GM12891 (cell line): ENCODE data around the gene SLC18B1.

Experiments
- DNase-seq: peaks from one replicate; pipeline ENCODE4 v3.0.0; 2011; ENCODE audit warnings: low spot score; ENCODE audit not compliant: insufficient read length
- FAIRE-seq: peaks from 2 replicates; lab custom pipeline; 2011; peaks lifted over from hg19 to GRCh38; lab: Jason Lieb, UNC
- PAX5 ChIP-seq: IDR thresholded peaks from 2 replicates; pipeline ENCODE4 v1.6.1; 2011; ENCODE audit warnings: low read length, moderate library complexity, mild to moderate bottlenecking; ENCODE audit not compliant: insufficient read depth, severe bottlenecking
- POLR2A ChIP-seq: IDR thresholded peaks from 2 replicates; pipeline ENCODE4 v1.6.1; 2011; ENCODE audit warnings: low read depth, low read length, control low read depth
- POLR2AphosphoS5 ChIP-seq: IDR thresholded peaks from 2 replicates; pipeline ENCODE4 v1.6.1; 2011; ENCODE audit warnings: low read depth, low read length, control low read depth
- POU2F2 ChIP-seq: IDR thresholded peaks from 2 replicates; pipeline ENCODE4 v1.6.1; 2011; ENCODE audit warnings: low read depth, mild to moderate bottlenecking, control low read depth, low read length, moderate library complexity
- SPI1 ChIP-seq: IDR thresholded peaks from 2 replicates; pipeline ENCODE4 v1.6.1; 2011; ENCODE audit warnings: low read depth, low read length, control low read depth
- TAF1 ChIP-seq: IDR thresholded peaks from 2 replicates; pipeline ENCODE4 v1.6.1; 2011; ENCODE audit warnings: low read depth, low read length, control low read depth

SLC18B1 gene

DNA sequence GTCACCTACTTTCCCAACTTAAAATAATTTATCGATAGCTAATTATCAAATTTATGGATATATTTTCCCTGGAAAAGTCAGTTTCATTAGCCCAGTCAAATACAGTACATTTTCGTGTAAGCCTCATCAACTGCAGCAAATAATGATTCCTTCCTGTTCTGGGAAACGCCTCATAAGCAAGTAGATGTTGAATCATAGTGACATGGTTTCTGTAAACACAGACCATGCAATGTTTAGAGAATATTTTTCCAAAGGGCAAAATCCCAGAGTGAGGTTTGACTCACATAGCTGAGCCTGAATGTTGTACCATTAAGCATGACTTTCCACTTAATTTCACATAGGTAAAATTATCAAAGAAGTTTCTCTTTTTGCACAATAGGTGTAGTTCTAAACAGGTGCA lies 67.9 kb downstream of the SLC18B1 start:
- FAIRE-seq: no peak
- DNase-seq: no peak
- TF ChIP-seq TAF1 (no peak), PAX5 (no peak), POU2F2 (no peak), POLR2A (no peak), SPI1 (no peak), POLR2AphosphoS5 (no peak)

DNA sequence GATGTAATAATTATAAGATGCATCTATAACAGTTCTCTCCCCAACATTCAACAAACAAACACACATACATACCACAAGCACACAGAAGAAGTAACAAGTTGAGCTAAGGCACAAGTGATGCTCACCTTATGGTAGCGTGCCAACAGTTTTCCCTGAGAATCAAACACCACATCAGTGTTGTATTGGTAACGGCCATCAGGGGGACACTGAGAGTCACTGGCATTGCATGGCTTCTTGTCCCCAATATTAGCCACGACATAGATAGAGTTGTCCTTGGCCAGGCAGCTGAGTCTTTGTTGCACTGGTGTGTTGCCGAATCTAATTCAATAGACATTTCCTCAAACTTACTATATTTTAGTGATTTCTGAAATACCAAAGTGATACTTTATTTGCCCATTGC lies 69.8 kb downstream of the SLC18B1 start:
- DNase-seq (no peak), FAIRE-seq (peak; percentile 20)
- TF ChIP-seq PAX5 (no peak), SPI1 (no peak), TAF1 (no peak), POLR2A (no peak), POLR2AphosphoS5 (no peak), POU2F2 (no peak)

DNA sequence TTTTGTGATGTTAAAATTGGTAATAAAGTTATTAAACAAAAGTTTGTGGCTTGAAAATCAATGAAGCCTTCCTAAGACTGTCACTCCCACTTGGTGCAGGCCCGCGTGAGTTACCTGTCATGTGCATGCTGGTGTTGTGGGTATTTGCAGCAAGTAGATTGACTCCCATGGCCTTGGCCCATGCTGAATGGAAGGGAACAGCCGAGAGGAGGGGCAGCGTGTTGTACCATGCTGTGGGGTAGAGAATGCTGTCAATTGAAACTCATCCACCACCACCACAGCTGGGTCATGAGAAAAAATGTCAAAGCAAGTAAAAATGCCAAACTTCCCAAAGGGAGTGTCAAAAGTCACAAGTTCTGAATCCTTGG lies 71.8 kb downstream of the SLC18B1 start:
- DNase-seq (no peak), FAIRE-seq (peak; percentile 41)
- TF ChIP-seq SPI1 (no peak), POU2F2 (no peak), TAF1 (no peak), PAX5 (no peak), POLR2AphosphoS5 (no peak), POLR2A (no peak)

DNA sequence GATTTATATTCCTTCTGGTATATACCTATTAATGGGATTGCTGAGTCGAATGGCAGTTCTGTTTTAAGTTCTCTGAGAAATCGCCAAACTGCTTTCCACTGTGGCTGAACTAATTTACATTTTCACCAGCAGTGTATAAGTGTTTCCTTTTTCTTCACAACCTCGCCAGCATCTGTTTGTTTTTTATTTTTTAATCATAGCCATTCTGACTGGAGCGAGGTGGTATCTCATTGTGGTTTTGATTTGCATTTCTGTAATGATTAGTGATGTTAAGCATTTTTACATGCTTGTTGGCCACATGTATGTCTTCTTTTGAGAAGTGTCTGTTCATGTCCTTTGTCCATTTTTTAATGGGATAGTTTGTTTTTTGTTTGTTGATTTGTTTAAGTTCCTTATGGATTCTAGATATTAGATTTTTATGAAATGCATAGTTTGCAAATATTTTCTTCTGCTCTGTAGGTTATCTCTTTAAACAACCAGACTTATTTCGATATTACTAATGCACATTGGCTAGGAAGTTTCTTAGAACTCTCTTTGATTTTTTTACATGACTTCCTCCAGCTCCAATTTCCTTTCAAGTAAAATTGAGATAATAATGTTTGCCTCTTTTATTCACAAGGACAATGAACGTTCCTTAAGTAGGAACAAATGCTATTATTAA lies 72.4 kb downstream of the SLC18B1 start:
- DNase-seq: no peak

DNA sequence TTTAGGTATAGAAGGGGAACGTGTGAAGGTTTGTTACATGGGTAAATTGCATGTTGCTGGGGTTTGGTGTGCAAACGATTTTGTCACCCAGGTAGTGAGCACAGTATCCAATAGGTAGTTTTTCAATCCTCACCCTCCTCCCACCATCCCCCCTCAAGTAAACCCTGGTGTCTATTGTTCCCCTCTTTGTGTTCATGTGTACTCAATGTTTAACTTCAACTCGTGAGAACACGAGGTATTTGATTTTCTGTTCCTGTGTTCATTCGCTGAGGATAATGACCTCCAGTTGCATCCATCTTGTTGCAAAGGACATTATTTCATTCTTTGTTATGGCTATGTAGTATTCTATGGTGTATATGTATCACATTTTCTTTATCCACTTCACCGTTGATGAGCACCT lies 73.0 kb downstream of the SLC18B1 start:
- DNase-seq: no peak
- FAIRE-seq: no peak
- TF ChIP-seq PAX5: no peak
- no peak for TF ChIP-seq TAF1
- TF ChIP-seq POLR2AphosphoS5: no peak
- no peak for TF ChIP-seq POLR2A
- no peak for TF ChIP-seq SPI1
- TF ChIP-seq POU2F2: no peak

More for the DNA sequence above, 72.4 kb downstream of the SLC18B1 start:
- TF ChIP-seq POU2F2 (no peak), POLR2A (no peak), POLR2AphosphoS5 (no peak), SPI1 (no peak), TAF1 (no peak), PAX5 (no peak)
- no peak for FAIRE-seq

GRCh38 chr6:132719736-132720448 lies 78.5 kb downstream of the SLC18B1 start:
- TF ChIP-seq POU2F2 (no peak), TAF1 (no peak), PAX5 (no peak), SPI1 (no peak), POLR2AphosphoS5 (no peak), POLR2A (no peak)
- DNase-seq (no peak), FAIRE-seq (no peak)
